Measurements from ENCODE around the gene MRPS9.

GRCh38 chr2:105042189-105042588 lies 4.3 kb downstream of the MRPS9 start:
- TF ChIP-seq, protein P1, sequence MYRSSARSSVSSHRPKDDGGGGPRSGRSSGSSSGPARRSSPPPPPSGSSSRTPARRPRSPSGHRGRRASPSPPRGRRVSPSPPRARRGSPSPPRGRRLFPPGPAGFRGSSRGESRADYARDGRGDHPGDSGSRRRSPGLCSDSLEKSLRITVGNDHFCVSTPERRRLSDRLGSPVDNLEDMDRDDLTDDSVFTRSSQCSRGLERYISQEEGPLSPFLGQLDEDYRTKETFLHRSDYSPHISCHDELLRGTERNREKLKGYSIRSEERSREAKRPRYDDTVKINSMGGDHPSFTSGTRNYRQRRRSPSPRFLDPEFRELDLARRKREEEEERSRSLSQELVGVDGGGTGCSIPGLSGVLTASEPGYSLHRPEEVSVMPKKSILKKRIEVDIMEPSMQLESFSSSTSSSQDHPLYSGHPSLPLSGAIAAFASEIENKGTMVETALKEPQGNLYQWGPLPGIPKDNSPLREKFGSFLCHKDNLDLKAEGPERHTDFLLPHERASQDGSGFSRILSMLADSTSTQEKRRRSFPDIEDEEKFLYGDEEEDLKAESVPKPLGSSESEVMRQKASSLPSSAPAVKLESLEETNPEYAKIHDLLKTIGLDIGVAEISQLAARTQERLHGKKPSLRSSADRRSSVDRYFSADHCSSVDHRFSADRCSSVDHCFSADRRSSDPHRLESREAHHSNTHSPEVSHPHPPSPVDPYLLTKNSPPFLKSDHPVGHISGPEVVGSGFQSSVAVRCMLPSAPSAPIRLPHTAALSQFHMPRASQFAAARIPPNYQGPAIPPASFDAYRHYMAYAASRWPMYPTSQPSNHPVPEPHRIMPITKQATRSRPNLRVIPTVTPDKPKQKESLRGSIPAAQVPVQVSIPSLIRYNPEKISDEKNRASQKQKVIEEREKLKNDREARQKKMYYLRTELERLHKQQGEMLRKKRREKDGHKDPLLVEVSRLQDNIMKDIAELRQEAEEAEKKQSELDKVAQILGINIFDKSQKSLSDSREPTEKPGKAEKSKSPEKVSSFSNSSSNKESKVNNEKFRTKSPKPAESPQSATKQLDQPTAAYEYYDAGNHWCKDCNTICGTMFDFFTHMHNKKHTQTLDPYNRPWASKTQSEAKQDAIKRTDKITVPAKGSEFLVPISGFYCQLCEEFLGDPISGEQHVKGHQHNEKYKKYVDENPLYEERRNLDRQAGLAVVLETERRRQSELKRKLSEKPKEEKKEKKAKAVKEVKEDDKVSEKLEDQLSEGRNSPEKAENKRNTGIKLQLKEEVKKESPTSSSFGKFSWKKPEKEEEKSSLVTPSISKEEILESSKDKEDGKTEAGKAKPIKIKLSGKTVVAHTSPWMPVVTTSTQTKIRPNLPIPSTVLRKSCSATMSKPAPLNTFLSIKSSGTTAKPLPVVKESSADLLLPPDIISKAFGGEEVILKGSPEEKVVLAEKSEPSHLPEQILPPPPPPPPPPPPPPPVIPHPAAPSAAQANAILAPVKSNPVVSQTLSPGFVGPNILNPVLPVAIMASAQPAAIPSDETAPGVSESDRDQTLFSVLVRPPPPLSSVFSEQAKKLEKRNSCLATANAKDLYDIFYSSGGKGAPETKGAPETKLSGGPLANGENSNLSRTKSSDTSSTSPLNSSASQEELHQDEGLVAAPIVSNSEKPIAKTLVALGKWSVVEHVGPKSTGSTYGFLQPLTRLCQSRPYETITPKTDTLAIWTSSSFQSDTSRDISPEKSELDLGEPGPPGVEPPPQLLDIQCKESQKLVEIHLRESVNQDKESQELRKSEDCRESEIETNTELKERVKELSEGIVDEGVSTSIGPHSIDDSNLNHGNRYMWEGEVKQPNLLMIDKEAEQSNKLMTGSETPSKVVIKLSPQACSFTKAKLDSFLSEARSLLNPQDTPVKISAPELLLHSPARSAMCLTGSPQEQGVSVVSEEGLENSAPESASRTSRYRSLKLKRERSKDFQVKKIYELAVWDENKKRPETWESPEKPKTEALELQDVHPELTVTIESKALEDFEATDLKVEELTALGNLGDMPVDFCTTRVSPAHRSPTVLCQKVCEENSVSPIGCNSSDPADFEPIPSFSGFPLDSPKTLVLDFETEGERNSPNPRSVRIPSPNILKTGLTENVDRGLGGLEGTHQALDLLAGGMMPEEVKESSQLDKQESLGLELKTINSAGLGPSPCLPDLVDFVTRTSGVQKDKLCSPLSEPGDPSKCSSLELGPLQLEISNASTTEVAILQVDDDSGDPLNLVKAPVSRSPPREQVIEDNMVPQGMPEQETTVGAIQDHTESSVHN (CRISPR knock-in tag; IDR thresholded peaks at IDR 0.05): no peak
- TF ChIP-seq YY1 (IDR thresholded peaks at IDR 0.05; ENCODE audit: insufficient read depth, insufficient replicate concordance, low read depth, low read length): no peak
- TF ChIP-seq FOSL1 (CRISPR knock-in tag; IDR thresholded peaks at IDR 0.05; ENCODE audit: borderline replicate concordance): no peak
- TF ChIP-seq ZNF746 (CRISPR knock-in tag; IDR thresholded peaks at IDR 0.05): no peak
- no peak for TF ChIP-seq EZH2 (conservative IDR thresholded peaks at IDR 0.05; ENCODE audit: low read depth, low read length)
- no peak for TF ChIP-seq CEBPB (IDR thresholded peaks at IDR 0.05; ENCODE audit: borderline replicate concordance, low read depth, low read length)
- TF ChIP-seq, protein P2, sequence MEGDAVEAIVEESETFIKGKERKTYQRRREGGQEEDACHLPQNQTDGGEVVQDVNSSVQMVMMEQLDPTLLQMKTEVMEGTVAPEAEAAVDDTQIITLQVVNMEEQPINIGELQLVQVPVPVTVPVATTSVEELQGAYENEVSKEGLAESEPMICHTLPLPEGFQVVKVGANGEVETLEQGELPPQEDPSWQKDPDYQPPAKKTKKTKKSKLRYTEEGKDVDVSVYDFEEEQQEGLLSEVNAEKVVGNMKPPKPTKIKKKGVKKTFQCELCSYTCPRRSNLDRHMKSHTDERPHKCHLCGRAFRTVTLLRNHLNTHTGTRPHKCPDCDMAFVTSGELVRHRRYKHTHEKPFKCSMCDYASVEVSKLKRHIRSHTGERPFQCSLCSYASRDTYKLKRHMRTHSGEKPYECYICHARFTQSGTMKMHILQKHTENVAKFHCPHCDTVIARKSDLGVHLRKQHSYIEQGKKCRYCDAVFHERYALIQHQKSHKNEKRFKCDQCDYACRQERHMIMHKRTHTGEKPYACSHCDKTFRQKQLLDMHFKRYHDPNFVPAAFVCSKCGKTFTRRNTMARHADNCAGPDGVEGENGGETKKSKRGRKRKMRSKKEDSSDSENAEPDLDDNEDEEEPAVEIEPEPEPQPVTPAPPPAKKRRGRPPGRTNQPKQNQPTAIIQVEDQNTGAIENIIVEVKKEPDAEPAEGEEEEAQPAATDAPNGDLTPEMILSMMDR (CRISPR knock-in tag; IDR thresholded peaks at IDR 0.05): no peak
- TF ChIP-seq, protein P3, sequence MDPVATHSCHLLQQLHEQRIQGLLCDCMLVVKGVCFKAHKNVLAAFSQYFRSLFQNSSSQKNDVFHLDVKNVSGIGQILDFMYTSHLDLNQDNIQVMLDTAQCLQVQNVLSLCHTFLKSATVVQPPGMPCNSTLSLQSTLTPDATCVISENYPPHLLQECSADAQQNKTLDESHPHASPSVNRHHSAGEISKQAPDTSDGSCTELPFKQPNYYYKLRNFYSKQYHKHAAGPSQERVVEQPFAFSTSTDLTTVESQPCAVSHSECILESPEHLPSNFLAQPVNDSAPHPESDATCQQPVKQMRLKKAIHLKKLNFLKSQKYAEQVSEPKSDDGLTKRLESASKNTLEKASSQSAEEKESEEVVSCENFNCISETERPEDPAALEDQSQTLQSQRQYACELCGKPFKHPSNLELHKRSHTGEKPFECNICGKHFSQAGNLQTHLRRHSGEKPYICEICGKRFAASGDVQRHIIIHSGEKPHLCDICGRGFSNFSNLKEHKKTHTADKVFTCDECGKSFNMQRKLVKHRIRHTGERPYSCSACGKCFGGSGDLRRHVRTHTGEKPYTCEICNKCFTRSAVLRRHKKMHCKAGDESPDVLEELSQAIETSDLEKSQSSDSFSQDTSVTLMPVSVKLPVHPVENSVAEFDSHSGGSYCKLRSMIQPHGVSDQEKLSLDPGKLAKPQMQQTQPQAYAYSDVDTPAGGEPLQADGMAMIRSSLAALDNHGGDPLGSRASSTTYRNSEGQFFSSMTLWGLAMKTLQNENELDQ (CRISPR knock-in tag; IDR thresholded peaks at IDR 0.05; ENCODE audit: borderline replicate concordance): no peak
- TF ChIP-seq CEBPG (CRISPR knock-in tag; IDR thresholded peaks at IDR 0.05): no peak
- no peak for TF ChIP-seq POLR2A (IDR thresholded peaks at IDR 0.05; ENCODE audit: insufficient read depth in 1 of 2, low read depth in 2 of 2, low read length in 2 of 2)
- no peak for TF ChIP-seq NFIC (IDR thresholded peaks at IDR 0.05; ENCODE audit: low read length)
- TF ChIP-seq FOXJ3 (CRISPR knock-in tag; IDR thresholded peaks at IDR 0.05; ENCODE audit: borderline replicate concordance): no peak
- TF ChIP-seq SMAD1 (CRISPR knock-in tag; IDR thresholded peaks at IDR 0.05; ENCODE audit: borderline replicate concordance, low read depth): no peak

Data from HepG2 (cell line).